Right lobe of liver (tissue), 4 donors: Measurements from ENCODE around the gene FBXO3.

Source experiments
- CTCF ChIP-seq, 4 donors: fragments of 200-600 bp in 3 of 4; fragments of 450-650 bp in 1 of 4; IDR thresholded peaks; one replicate each; pipeline versions ENCODE4 v1.5.1 to v1.8.0; 2016 to 2022; ENCODE audit warnings: antibody characterized with exemption in 4 of 4, mild to moderate bottlenecking in 2 of 4
- POLR2A ChIP-seq: fragments of 450-650 bp; IDR thresholded peaks from one replicate; pipeline ENCODE4 v1.6.1; 2017; ENCODE audit warnings: antibody characterized with exemption, mild to moderate bottlenecking
- donor health status: DM: no; HTN: no; CAD: no.
- donor health status: DM: no; HTN: no; CAD: no.
- donor health status: DM: no; HTN: yes; CAD: no.

- TF ChIP-seq CTCF (IDR thresholded peaks at IDR 0.05) (no peak), POLR2A (no peak)
These were observed 60.4 kb downstream of the FBXO3 start for GRCh38 chr11:33713856-33714398.
